NCI-H1105 (cell line): ENCODE measurements around the gene QDPR.
"Not testable (repeated sequence)": the region's sequence is repeated elsewhere in the genome, so short reads cannot be mapped to it uniquely, and the experiment has no call there.

Source experiments
- DNase-seq: peaks from one replicate; lab custom pipeline; 2025; lab: John Stamatoyannopoulos, UW

Gene QDPR

GRCh38 chr4:17491196-17491595 lies 20.7 kb downstream of the QDPR start:
- DNase-seq, result no peak

DNA sequence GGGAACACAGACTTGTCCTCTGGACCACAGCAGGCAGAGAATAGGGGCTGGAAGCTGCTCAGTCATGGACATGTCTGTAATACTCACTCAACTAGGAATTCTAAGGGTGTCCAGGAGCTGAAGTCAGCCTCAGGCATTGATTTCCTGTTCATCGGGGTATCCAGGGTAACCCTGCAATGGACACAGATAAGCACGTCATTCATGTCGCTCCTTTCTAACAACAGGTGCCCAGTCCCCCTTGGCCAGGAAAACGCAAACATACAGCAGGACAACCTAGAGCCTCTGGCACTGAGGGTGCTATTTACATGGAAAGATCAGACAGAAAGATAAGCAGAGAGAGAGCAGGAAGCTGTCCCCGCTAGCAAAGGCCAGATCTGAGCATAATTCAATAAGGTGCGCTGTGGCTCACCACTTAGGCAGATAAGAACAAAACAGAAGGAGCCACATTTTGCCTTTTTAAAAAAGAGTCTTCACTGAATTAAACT lies 21.3 kb downstream of the QDPR start:
- DNase-seq, result no peak

GRCh38 chr4:17489721-17490120 lies 22.2 kb downstream of the QDPR start:
- no peak for DNase-seq

- DNase-seq, result no peak
These were observed 22.8 kb downstream of the QDPR start for GRCh38 chr4:17489123-17489522.

DNA sequence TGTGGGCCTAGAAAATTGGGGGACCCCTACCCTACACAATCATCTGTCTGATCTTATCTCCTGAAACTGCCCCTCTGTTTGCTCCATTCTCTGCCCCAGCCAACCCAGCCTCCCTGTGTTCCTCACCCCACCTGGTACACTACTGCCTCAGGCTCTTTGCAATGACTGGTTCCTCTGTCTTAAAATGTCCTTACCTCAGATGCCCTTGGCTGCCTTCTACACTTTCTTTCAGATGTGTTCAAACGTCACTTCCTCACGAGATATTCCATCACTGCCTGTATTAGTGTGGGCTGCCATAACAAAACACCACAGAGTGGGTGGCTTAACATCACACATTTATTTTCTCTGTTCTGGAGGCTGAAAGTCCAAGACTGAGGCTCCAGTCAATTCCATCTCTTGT lies 29.2 kb downstream of the QDPR start:
- DNase-seq, result no peak

DNA sequence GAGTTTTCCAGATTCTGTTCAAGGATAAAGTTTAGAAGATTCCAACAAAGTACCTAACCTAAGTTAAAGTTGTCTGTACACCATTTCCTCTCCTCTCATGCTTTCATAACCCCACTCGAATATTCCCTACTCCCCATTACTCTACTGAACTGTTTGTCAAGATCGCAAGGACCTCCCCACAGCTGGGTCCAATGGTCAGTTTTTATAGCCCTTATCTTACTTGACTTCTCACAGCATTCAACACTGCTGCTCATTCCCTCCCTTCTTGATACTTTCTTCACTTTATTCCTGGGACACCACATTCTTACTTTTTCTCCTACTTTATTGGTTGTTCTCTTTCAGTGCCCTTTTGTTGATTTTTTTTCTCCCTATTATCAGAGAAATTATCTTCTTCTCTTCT lies 30.9 kb downstream of the QDPR start:
- DNase-seq, result no peak

GRCh38 chr4:17480210-17480927 lies 31.5 kb downstream of the QDPR start:
- DNase-seq, result no peak

GRCh38 chr4:17477774-17478472 lies 34.0 kb downstream of the QDPR start:
- DNase-seq, result no peak

- no peak for DNase-seq
These were observed 35.0 kb downstream of the QDPR start for GRCh38 chr4:17476853-17477252.

DNA sequence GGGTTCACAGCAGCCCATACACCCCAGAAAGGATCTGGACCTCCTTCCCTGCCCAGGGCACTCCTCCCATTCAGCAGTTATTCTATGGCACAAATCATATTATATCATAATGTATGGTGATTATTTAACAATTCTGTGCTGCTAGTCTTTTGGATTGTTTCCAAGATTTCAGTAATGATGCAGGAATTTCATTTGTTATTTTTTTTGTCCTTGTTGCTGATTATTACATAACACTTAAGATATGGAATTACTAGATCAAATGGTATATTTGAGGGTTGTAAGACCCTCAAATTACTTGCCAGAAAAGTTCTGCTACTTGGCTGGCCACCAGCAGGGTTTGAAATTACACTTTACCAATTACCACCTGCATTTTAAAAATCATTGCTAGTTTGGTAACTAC lies 36.4 kb downstream of the QDPR start:
- no peak for DNase-seq

DNA sequence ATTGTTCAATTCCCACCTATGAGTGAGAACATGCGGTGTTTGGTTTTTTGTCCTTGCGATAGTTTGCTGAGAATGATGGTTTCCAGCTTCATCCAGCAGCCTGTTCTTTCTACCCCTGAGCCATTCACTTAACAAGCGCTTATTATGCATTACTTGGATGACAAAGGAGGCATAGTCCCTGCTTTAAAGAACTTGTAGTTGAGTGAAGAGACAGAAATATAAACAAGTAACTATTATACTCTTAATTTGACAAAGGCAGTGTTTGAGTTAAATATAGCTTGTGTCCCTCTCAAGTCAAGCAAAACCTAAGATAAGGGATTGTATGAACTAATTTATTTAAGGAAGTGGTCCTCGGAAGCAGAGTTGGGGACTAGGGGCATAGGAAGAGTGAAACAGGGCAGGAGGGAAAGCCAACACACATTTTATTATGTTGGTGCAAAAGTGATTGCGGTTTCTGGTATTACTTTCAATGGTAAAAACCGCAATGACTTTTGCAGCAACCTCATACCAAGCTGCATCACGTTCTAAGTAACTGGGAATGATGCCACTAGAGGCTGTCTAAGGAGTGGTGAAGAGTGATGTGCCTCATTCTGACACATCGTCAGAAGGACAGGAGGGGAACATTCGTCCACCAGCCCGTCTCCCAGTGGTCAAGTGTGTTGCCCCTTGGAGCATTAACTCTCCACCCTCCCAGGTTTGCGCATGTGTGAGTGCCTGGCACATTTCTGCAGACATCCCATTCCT lies 41.8 kb downstream of the QDPR start:
- DNase-seq, result no peak

DNA sequence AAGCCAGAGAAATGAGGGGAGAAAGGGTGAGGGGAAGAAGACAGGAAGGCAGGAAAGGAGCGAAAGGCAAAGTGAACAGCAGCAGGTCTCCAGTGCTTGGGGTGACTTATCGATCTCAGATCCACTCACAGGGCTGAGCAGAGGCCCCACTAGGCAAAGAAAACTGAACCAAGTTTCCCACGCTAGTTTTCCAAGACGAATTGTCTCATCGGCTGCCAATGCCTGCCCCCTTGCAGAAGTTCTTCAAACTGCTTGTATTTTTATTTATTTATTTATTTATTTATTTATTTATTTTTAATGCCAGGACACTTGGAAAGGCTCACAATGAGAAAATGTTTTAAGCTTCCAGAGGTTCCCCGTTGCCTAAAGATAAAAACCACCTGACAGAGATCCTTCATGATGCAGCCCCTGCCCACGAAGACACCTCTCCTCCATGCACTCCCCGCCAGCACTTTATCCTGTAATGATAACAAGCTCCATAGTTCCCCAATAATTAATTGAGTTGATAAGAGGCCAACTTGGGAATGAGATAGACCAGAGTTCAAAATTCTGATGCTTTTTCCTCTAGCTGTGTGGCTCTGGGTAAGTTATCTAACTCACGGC lies 43.2 kb downstream of the QDPR start:
- DNase-seq, result no peak

DNA sequence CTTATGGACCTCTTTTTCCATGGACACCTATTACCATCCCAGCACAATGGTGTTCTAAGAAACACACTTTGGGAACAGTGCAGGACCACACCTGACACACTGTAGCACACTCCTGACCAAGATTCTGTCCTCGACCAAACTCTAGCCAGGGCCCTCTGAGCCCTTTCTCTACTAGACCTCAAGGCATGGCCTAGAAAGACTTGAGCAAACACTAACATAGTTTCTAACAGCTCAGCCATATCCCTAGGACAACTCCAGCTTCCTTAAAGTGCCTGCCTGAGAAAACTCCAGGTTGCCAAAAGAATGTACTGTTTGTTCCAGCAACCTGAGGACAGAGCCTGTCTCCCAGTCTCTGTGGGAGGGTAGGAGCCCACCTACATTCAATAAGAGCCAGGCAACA lies 48.3 kb downstream of the QDPR start:
- no peak for DNase-seq

DNA sequence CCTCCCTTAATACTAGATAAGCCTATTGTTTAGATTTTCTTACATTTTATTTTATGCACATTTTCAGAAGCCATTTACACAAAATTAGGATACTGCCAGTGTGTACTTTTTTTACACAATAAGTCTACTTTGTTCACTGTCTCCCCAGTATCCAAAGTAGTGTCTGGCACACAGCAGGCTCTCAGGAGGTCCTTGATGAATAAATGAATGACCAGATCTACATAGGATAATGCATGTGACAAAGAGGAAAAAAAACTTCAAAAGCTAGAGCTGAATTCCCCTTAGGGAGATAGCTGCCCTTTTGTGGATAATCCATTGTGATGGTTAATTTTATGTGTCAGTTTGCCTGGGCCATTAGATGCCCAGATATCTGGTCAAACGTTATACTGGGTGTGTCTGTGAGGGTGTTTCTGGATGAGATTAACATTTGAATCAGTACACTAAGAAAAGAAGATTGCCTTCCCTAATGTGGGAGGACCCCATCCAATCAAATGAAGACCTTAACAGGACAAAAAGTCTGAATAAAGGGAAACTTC lies 61.6 kb downstream of the QDPR start:
- no peak for DNase-seq

- DNase-seq, result no peak
These were observed 63.2 kb downstream of the QDPR start for GRCh38 chr4:17448689-17449088.

DNA sequence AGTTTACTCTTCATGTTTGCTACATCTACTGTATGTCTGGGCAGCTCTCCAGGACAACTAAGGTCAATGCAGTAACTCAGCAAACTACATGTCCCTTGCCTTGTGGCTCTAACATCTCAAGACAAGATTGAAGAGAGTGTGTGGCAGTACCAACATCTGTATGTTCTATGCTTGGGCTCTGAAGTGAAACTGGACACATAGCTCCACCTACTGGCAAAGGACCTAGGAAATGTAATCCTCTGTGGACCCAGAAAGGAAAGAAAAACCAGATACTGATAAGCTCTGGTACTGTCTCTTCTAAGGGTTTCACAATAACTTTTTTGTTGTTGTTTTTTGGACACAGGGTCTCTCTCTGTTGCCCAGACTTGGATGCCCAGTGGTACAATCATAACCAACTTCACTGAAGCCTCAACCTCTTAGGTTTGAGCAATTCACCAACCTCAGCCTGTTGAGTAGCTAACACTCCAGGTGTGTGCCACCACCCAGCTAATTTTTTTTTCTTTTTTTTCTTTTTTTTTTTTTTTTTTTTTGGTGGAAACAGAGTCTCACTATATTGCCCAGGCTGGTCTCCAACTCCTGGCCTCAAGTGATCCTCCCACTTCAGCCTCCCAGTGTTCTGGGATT lies 64.1 kb downstream of the QDPR start:
- no peak for DNase-seq

- no peak for DNase-seq
These were observed 64.8 kb downstream of the QDPR start for GRCh38 chr4:17447056-17447455.

DNA sequence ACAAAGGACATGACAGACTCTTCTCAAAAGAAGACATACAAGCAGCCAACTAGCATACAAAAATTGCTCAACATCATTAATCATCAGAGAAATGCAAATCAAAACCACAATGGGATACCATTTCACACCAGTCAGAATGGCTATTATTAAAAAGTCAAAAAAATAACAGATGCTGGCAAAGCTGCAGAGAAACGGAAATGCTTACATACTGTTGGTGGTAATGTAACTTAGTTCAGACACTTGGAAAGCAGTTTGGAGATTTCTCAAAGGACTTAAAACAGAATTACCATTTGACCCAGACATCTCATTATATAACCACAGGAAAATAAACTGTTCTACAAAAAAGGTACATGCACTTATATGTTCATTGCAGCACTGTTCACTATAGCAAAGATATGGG lies 69.4 kb downstream of the QDPR start:
- not testable (repeated sequence) for DNase-seq

- no peak for DNase-seq
These were observed 74.5 kb downstream of the QDPR start for GRCh38 chr4:17437396-17437795.

DNA sequence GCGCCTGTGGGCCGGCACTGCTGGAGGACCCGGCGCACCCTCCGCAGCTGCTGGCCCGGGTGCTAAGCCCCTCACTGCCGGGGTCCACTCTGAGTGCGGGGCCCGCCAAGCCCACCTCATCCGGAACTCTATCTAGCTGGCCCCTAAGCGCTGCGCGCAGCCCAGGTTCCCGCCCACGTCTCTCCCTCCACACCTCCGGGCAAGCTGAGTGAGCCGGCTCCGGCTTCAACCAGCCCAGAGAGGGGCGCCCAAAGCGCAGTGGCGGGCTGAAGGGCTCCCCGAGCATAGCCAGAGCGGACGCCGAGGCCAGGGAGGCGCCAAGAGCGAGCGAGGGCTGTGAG lies 75.2 kb downstream of the QDPR start:
- no peak for DNase-seq
